ENCODE data around the gene APOH.

The APOH gene

DNA sequence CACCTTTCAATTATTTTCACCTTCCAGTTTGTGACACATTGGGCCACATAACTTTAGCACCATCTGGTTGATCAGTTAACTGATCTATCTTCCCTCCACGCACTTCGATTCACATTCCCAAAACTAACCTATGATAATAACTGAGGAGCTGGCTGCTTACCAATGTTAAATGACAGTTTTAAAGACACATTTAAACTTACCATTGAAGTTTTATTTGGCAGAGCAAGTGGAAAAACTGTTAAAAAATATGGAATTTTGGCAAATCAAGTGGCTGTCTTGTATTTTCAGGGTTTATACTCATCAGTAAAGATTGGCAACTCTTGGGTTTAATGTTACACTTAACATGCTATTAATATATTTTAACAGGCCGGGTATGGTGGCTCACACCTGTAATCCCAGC, 5.4 kb upstream of the APOH start:
- no peak for DNase-seq

DNA sequence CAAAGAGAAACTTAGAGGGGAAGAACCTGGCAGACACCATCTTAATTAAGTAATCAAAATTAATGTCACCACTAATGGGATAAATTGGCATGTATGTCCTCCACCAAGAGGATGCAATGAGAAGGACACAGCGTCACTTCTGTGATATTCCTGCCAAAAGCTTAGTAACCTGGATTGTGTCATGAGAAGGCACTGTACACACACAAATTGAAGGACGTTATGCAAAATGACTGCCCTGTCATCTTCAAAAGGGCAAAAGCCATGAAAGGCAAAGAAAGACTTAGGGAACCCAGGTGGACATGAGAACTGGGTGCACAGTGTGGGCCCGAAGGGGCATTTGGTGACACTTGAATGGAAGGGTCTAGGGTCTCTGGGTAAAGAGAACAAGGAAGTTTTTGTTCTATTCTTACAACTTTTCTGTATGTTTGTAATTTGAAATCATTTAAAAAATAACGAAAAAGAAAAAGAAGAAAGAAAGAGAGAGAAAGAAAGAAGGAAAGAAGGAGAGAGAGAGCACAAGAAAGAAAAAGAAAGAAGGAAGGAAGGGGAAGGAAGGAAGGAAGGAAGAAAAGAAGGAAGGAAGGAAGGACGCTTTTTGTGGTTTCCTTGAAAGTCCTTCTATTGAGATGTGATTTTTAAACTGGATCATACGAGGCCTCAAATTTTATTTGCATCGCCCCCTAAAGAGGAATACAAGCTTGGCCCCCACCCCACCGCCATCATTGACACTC, 4.0 kb upstream of the APOH start:
- DNase-seq, result no peak

- no peak for DNase-seq
These were observed 1.8 kb upstream of the APOH start for GRCh38 chr17:66230922-66231591.

GRCh38 chr17:66229783-66230538, 746 bp upstream of the APOH start:
- DNase-seq, result no peak

- no peak for DNase-seq
These were observed 1.8 kb downstream of the APOH start for GRCh38 chr17:66227212-66228045.

DNA sequence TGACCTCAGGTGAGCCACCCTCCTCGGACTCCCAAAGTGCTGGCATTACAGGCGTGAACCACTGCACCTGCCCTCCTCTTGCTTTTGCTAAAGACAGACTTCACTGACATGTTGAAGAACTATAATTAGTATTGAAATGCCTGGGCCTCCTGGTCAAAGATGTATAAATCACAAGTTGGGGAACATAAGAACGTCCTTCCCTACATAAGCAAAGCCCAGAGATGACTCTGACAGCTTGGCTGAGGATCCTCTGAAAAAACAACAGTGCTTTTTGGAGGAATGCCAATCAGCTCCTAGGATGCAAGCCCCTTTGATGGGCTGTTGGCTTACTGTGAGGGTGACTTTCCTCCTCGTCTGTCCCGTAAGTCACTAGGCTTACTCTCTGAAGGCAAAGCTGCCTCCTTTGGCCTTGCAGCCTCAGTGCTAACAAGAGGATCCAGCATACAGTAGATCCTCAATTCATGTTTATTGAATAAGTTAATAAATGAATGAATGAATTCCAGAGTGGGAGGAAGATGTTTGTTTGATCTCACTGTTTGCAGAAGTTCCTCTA, 6.3 kb downstream of the APOH start:
- no peak for DNase-seq

DNA sequence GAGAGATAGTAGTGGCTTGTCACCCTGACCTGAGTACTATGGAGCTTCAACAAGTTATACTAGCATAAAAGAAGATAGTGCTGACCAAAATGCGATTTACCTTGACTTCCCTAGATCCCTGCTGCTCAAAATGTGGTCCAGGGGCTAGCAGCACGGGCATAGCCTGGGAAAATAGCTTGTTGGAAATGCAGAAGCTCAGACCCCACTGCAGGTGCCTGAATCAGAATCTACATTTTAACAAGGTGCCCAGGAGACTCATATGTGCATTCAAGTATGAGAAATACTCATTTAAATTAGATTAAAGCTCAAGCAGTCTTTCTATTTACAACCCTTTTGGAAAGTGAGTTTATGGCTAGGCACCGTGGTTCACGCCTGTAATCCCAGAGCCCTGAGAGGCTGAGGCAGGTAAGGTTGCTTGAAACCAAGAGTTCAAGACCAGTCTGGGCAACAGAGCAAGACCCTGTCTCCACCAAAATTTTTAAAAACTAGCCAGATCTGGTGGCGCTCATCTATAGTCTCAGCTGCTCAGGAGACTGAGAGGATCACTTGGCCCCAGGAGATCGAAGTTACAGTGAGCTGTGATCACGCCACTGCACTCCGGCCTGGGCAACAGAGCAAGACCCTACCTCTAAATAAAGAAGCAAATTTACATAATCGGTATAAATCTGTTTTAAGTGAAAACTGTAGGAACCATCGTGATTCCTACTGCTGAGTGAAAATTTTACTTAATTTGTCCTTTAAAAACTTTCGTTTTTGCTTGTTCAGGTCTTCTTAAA, 7.3 kb downstream of the APOH start:
- no peak for DNase-seq

DNA sequence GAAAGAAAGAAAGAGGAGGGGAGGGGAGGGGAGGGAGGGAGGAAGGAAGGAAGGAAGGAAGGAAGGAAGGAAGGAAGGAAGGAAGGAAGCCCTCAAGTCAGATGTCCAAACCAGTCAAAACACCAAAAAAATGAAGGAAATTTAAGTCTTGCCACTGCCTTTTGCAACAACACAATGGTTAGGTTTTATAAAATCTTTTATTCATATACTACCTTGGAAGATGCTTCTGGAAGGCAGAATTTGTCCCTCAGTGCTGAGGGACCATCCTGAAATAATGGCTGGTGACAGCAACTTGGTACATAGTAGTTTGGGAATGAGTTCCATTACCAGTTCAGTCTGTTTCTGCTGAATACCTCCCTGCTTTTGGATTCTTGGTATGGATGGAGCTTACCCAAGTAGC, 7.9 kb downstream of the APOH start:
- DNase-seq, result no peak

GRCh38 chr17:66220079-66220835, 9.0 kb downstream of the APOH start:
- no peak for DNase-seq

GRCh38 chr17:66215529-66215911, 13.7 kb downstream of the APOH start:
- DNase-seq, result no peak

GRCh38 chr17:66214884-66215528, 14.2 kb downstream of the APOH start:
- no peak for DNase-seq

DNA sequence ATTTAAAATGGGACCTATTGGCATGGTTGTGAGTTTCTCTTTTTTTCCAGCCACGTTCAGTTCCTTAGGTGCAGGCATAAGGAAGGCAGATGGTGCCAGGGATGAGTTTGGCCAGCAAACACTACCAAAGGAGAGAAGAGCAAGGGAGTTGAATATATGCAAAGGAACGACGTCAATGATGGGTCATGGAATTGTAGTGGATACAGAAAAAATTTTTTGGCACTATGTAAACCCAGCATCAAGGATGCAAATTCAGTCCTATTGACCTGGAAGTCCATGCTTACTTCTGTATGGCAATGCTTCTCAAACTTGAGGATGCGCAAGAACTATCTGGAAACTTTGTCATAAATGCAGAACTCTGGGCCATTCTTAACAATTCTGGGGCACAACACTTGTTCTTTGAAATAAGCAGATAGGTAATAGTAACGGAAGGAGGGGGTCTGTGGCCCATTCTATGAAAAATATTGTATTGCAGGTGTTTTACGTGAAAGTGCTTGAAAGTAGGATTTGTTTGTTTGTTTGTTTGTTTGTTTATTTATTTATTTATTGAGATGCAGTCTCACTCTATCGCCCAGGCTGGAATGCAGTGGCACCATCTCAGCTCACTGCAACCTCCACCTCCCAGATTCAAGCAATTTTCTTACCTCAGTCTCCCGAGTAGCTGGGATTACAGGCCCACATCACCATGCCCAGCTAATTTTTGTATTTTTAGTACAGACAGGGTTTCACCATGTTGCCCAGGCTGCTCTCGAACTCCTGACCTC, 18.0 kb downstream of the APOH start:
- no peak for DNase-seq

DNA sequence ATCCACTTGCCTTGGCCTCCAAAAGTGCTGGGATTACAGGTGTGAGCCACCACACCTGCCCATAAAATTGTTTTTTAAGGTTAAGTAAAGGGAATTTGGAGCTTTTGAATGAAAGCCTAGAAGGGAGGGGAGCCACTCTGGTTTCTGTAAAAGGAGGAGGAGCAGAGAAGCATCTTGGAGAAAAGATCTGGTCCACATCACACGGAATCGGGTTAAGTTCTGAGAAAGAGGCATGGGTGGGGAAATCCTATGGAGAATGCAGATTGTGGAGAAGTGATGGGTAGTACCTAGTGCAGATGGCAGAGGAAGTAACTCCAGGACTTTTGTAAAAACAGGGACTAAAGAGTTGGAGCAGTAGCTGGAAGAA, 19.0 kb downstream of the APOH start:
- DNase-seq, result no peak

DNA sequence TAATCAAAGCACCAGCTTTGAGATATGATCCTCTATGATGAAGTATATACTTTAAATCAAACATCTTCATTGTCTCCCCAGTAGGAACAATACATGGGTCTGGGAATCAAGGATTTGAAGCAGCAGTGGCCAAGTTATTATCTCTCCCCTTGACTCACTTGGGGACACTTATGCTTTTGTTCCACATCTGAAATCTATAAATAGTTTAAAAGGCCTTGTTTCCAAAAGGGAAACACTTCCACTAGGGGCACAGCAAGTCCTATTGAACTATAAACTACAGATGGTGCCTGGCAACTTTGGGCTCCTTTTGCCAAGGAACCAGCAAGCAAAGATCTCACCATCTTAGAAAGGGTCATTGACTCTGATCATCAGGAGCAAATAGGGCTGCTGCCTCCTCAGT, 21.3 kb downstream of the APOH start:
- no peak for DNase-seq

- no peak for DNase-seq
These were observed 25.8 kb downstream of the APOH start for GRCh38 chr17:66203274-66204015.

- DNase-seq, result peak; percentile 53
These were observed 28.5 kb downstream of the APOH start for GRCh38 chr17:66200685-66201092.

GRCh38 chr17:66198242-66198641, 31.0 kb downstream of the APOH start:
- DNase-seq, result no peak

GRCh38 chr17:66192378-66192687, 36.9 kb downstream of the APOH start:
- DNase-seq, result no peak
